AG04450 (cell line): ENCODE measurements around the gene EIPR1. TPM values are rescaled to one million over a fixed set of nuclear protein-coding genes. Genes with fewer than 3 reads are reported as not detected.

Experiments
- CTCF ChIA-PET: fragments of 300-600, 350-600 bp; formaldehyde crosslinking; extraction: SDS; loops from one replicate; lab custom pipeline; 2022; ENCODE audit warnings: antibody characterized with exemption, inconsistent platforms; lab: Charles Lee
- POLR2A ChIA-PET: fragments of 350-600 bp; formaldehyde crosslinking; extraction: SDS; loops from one replicate; lab custom pipeline; 2021; ENCODE audit warnings: antibody characterized with exemption, inconsistent platforms; lab: Yijun Ruan, JAX
- DNase-seq: peaks from one replicate; pipeline ENCODE4 v3.0.0-alpha.2; 2011; ENCODE audit warnings: low read depth, low spot score
- H3K27ac ChIP-seq: one replicate; pipeline ENCODE4 v1.5.1; 2012; ENCODE audit warnings: low read depth, low read length, control low read depth
- H3K27me3 ChIP-seq: one replicate; pipeline ENCODE4 v1.6.0; 2012; ENCODE audit warnings: low read length; ENCODE audit not compliant: control insufficient read depth, insufficient read depth
- H3K4me3 ChIP-seq: 2 replicates; pipeline ENCODE4 v1.5.1; 2011; ENCODE audit warnings: mild to moderate bottlenecking, low read depth, low read length, control low read depth
- H3K9me3 ChIP-seq: 2 replicates; pipeline ENCODE4 v1.5.1; 2012; ENCODE audit warnings: low read length; ENCODE audit not compliant: control insufficient read depth, insufficient read depth
- polyA plus RNA-seq: library from polyadenylated mRNA; depleted of rRNA; stranded (reverse); fragments of >200 nt; gene quantifications from 2 replicates; pipeline ENCODE4 v1.2.3, GENCODE V29; 2011
- TF ChIP-seq, protein P1 (sequence below): IDR thresholded peaks from 2 replicates; pipeline ENCODE4 v1.5.1; 2011; ENCODE audit warnings: low read depth, low read length, control low read depth, inconsistent platforms

The EIPR1 gene
- polyA plus RNA-seq, 1 experiment = 33.2 TPM

GRCh38 chr2:3146175-3146574 lies 231.4 kb downstream of the EIPR1 start:
- TF ChIP-seq, protein P1, sequence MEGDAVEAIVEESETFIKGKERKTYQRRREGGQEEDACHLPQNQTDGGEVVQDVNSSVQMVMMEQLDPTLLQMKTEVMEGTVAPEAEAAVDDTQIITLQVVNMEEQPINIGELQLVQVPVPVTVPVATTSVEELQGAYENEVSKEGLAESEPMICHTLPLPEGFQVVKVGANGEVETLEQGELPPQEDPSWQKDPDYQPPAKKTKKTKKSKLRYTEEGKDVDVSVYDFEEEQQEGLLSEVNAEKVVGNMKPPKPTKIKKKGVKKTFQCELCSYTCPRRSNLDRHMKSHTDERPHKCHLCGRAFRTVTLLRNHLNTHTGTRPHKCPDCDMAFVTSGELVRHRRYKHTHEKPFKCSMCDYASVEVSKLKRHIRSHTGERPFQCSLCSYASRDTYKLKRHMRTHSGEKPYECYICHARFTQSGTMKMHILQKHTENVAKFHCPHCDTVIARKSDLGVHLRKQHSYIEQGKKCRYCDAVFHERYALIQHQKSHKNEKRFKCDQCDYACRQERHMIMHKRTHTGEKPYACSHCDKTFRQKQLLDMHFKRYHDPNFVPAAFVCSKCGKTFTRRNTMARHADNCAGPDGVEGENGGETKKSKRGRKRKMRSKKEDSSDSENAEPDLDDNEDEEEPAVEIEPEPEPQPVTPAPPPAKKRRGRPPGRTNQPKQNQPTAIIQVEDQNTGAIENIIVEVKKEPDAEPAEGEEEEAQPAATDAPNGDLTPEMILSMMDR = no peak
- Histone ChIP-seq H3K27me3 (no peaks in the 10 kb centered on the region), H3K27ac (no peak overlapping the region), H3K9me3 (peaks cover 10% of the 10 kb centered on the region; the same call in 1 of the 2 replicates), H3K4me3 (no peak overlapping the region)
- DNase-seq = no peak
- CTCF ChIA-PET = no interaction called here
- POLR2A ChIA-PET = no interaction called here

DNA sequence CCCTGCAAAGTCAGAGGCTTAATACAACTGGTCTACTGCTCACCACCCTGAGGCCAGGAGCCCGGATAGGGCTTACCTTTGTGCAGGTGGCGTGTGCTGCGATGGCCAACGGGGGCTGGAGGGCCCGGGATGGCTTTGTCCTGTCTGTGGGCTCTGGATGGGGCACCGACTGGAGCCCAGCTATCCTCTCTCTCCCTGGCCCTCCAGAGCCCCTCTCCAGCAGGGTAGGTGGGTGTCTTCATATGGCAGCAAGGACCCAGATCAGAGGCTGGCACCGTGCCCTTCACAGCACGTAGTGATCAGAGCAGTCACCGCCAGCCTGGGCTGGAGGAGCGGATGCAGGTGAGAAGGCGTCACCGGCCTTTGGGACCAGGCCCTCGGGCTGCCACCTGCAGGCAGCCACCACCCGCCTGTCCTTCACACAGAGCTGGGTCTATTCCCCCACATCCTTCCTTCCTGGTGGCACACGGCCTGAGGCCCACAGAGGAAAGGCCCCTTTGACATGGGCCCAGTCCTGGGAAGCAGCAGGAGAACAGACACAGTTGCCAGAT lies 232.1 kb downstream of the EIPR1 start:
- CTCF ChIA-PET = no interaction called here
- TF ChIP-seq, protein P1 = no peak
- no peak overlapping the region for H3K27ac ChIP-seq

GRCh38 chr2:3144856-3145255 lies 232.8 kb downstream of the EIPR1 start:
- DNase-seq = no peak
- ChIA-PET CTCF (no interaction called here), POLR2A (no interaction called here)
- TF ChIP-seq, protein P1 = no peak
- Histone ChIP-seq H3K4me3 (no peak overlapping the region), H3K9me3 (peaks cover 10% of the 10 kb centered on the region; the same call in 1 of the 2 replicates), H3K27ac (no peak overlapping the region), H3K27me3 (no peaks in the 10 kb centered on the region)

More for the DNA sequence above, 232.1 kb downstream of the EIPR1 start:
- Histone ChIP-seq H3K27me3 (no peaks in the 10 kb centered on the region), H3K9me3 (peaks cover 10% of the 10 kb centered on the region; the same call in 1 of the 2 replicates), H3K4me3 (no peak overlapping the region)
- POLR2A ChIA-PET = no interaction called here
- no peak for DNase-seq

- Histone ChIP-seq H3K27ac (no peak overlapping the region), H3K4me3 (no peak overlapping the region), H3K27me3 (no peaks in the 10 kb centered on the region), H3K9me3 (peaks cover 10% of the 10 kb centered on the region; the same call in 1 of the 2 replicates)
- CTCF ChIA-PET = no interaction called here
- POLR2A ChIA-PET = no interaction called here
- TF ChIP-seq, protein P1 = no peak
- DNase-seq = no peak
These were observed 234.0 kb downstream of the EIPR1 start for GRCh38 chr2:3143602-3144001.

DNA sequence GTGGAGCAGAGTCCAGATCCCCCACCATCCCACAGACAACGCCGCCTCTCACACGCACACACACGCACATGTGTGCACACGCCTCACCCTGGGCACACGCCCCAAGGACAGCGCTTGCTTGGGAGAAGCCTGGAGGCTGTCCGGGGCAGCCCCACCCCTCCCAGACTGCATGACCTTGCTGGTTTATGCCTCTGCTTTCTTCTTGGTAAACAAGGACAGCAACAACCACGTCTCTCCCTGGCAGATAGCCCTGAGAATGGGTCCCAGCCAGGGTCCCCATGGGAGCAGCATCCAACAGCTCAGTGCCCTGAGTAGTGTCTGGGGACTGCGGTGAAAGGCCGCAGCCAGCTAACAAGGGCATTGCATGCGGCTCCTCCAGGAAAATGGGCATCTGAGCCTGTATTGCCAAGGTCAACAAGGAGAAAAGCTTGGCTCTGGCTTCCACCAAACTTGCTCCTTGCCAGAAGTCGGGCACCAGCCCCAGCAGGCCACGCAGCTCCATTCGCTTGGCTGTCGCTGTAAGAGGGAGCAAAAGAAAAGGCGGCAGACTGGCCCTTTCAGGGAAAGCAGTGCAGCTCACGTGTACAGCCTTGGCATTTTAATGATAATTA lies 234.6 kb downstream of the EIPR1 start:
- TF ChIP-seq, protein P1 = no peak
- H3K27me3 ChIP-seq = no peaks in the 10 kb centered on the region
- CTCF ChIA-PET = no interaction called here
- no peak overlapping the region for H3K27ac ChIP-seq
- no peak overlapping the region for H3K4me3 ChIP-seq
- POLR2A ChIA-PET = no interaction called here
- peaks cover 10% of the 10 kb centered on the region; the same call in 1 of the 2 replicates for H3K9me3 ChIP-seq
- no peak for DNase-seq
